Amniotic stem cell (primary cell): Measurements from ENCODE around the gene EPN2.

Experiments used
- DNase-seq: peaks from one replicate; lab custom pipeline; 2025; lab: John Stamatoyannopoulos, UW

The EPN2 gene

GRCh38 chr17:19381741-19382444 lies 144.7 kb downstream of the EPN2 start:
- DNase-seq = no peak

- no peak for DNase-seq
Observed at GRCh38 chr17:19382531-19383444, 145.6 kb downstream of the EPN2 start.

GRCh38 chr17:19383681-19384470 lies 146.7 kb downstream of the EPN2 start:
- no peak for DNase-seq

DNA sequence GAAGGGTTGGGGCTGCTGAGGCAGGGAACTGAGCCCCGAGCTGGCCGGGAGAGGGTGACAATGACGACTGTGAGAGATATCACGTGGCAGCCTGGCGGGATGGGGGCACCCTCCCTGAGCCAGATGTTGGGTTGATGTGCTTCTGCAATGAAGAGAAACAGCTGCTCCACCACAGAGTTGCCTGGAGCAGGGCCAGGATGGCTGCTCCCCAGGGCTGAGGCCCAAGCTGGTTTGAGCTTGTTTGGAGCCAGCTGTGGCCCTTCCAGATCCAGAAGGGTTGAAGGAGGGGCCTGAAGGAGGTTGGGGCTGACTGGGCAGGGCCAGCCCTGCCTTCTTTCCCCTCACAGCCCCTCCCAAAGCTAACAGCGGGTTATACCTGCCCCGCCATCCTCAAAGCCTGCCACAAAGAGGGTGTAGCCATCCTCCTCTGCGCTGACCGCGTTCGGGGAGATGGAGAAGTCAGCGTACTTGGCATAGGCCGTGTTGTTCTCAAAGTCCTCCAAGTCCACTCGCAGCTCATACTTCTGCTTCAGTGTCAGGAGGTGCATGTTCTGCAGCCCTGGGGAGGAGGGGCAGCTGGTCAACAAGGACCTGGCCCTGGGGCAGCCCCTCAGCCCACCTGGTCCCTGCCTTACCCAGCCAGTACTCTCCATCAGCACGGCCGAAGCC lies 147.7 kb downstream of the EPN2 start:
- no peak for DNase-seq

DNA sequence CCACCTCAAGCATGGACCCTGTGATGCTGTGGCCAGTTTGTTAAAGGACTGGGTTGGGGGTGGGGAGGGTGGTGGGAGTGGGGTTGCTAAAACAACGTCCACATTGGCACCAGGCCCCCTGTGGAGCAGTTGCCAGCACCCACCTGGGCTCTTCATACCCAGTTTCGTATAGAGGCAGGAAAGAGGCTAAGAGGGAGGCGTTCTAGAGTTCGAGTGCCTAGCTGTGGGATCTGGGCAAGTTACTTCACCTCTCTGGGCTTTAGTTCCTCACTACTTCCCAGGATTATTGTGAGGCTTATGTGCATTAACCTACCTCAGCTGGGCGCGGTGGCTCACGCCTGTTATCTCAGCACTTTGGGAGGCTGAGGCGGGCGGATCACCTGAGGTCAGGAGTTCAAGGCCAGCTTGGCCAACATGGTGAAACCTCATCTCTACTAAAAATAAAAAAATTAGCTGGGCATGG lies 148.4 kb downstream of the EPN2 start:
- DNase-seq = no peak
